Esophagus (tissue), 2 donors: ENCODE data around the gene PITRM1. TPM values are rescaled to one million over a fixed set of nuclear protein-coding genes. Genes with fewer than 3 reads are reported as not detected.

Experiments used
- H3K27ac ChIP-seq, 2 donors: one replicate each; pipeline ENCODE4 v1.5.1; 2013; ENCODE audit warnings: low read depth in 2 of 2, mild to moderate bottlenecking in 2 of 2, inconsistent platforms in 1 of 2, low read length in 1 of 2, moderate library complexity in 1 of 2
- H3K27me3 ChIP-seq, 2 donors: one replicate each; pipeline ENCODE4 v1.6.1; 2013; ENCODE audit warnings: low read length in 2 of 2, control low read depth in 1 of 2, mild to moderate bottlenecking in 1 of 2; ENCODE audit not compliant: insufficient read depth in 2 of 2, control insufficient read depth in 1 of 2
- H3K36me3 ChIP-seq, 2 donors: one replicate each; pipeline ENCODE4 v1.6.1; 2013; ENCODE audit warnings: low read length in 1 of 2; ENCODE audit not compliant: control insufficient read depth in 2 of 2, insufficient read depth in 2 of 2
- H3K4me1 ChIP-seq, 2 donors: one replicate each; pipeline ENCODE4 v1.6.1; 2013; ENCODE audit warnings: low read length in 1 of 2; ENCODE audit not compliant: control insufficient read depth in 2 of 2, insufficient read depth in 2 of 2
- H3K4me3 ChIP-seq, 2 donors: one replicate each; pipeline ENCODE4 v1.5.1; 2013; ENCODE audit warnings: low read length in 2 of 2, mild to moderate bottlenecking in 2 of 2, low read depth in 1 of 2, moderate library complexity in 1 of 2
- H3K9me3 ChIP-seq, 2 donors: one replicate each; pipeline ENCODE4 v1.6.1; 2013; ENCODE audit warnings: mild to moderate bottlenecking in 2 of 2, low read depth in 1 of 2, low read length in 1 of 2, moderate library complexity in 1 of 2; ENCODE audit not compliant: control insufficient read depth in 2 of 2, insufficient read depth in 1 of 2
- WGBS, 2 donors: extraction: QIAGEN DNeasy Blood & Tissue Kit; methylation state at CpG; one replicate each; pipeline ENCODE4 v1.1.7; 2013; 5-methylcytosine and 5-hydroxymethylcytosine counted together
- polyA plus RNA-seq, 2 donors: library from polyadenylated mRNA; stranded (reverse); fragments of 200-250 nt; gene quantifications; one replicate each; pipeline ENCODE4 v1.2.3, GENCODE V29; 2013
- donor health status: healthy with polysubstance abuse.
- donor health status: Bipolar disorder and iron deficiency.

The PITRM1 gene
- polyA plus RNA-seq, 2 donors, result 41.8 to 53.0 TPM

- Histone ChIP-seq H3K27ac (no peak overlapping the region), H3K9me3 (no peaks in the 10 kb centered on the region), H3K36me3 (no peaks in the 10 kb centered on the region), H3K4me3 (no peak overlapping the region), H3K4me1 (peaks cover 0 to 4% of the 10 kb centered on the region in 2 donors), H3K27me3 (no peaks in the 10 kb centered on the region)
- WGBS, 2 donors, result 72 to 84% methylated on average over 8 of the region's 8 CpGs
Measured at GRCh38 chr10:3201796-3202195, 29.2 kb upstream of the PITRM1 start.

- no peaks in the 10 kb centered on the region for H3K9me3 ChIP-seq
- H3K36me3 ChIP-seq, result no peaks in the 10 kb centered on the region
- WGBS, 2 donors, result 69 to 78% methylated on average over 9 of the region's 9 CpGs
- no peaks in the 10 kb centered on the region for H3K27me3 ChIP-seq
- H3K4me3 ChIP-seq, result no peak overlapping the region
- H3K4me1 ChIP-seq, result peaks cover 0 to 4% of the 10 kb centered on the region in 2 donors
- no peak overlapping the region for H3K27ac ChIP-seq
Measured at GRCh38 chr10:3199488-3199887, 26.9 kb upstream of the PITRM1 start.

DNA sequence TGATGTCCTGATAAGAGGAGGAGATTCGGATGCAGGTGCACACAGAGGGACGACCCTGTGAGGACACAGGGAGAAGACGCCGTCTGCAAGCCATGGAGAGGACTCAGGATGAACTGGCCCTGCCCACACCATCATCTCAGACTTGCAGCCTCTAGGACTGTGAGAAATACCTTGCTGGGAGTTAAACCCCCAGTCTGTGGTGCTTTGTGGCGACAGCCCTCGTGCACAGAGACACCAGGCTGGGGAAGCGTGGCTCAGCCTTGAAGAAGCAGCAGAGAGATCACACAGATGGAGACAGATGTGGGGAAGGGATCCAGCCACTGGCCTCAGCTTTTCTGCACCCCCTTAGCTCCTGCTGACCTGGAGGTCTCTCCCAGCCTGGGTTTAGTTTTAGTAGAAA, 26.3 kb upstream of the PITRM1 start:
- Histone ChIP-seq H3K27ac (no peak overlapping the region), H3K36me3 (no peaks in the 10 kb centered on the region), H3K27me3 (no peaks in the 10 kb centered on the region), H3K4me1 (peaks cover 0 to 4% of the 10 kb centered on the region in 2 donors), H3K9me3 (no peaks in the 10 kb centered on the region), H3K4me3 (no peak overlapping the region)
- WGBS, 2 donors, result 82 to 86% methylated on average over 7 of the region's 7 CpGs

GRCh38 chr10:3197348-3198003, 24.9 kb upstream of the PITRM1 start:
- no peaks in the 10 kb centered on the region for H3K9me3 ChIP-seq
- no peaks in the 10 kb centered on the region for H3K27me3 ChIP-seq
- peak overlapping the region in 1 of 2 donors; percentile 8 for H3K27ac ChIP-seq
- 9% methylated on average over 27 of the region's 27 CpGs for WGBS, 2 donors
- H3K4me1 ChIP-seq, result peaks cover 0 to 6% of the 10 kb centered on the region in 2 donors
- no peaks in the 10 kb centered on the region for H3K36me3 ChIP-seq
- peak overlapping the region in 1 of 2 donors; percentile 13 for H3K4me3 ChIP-seq

DNA sequence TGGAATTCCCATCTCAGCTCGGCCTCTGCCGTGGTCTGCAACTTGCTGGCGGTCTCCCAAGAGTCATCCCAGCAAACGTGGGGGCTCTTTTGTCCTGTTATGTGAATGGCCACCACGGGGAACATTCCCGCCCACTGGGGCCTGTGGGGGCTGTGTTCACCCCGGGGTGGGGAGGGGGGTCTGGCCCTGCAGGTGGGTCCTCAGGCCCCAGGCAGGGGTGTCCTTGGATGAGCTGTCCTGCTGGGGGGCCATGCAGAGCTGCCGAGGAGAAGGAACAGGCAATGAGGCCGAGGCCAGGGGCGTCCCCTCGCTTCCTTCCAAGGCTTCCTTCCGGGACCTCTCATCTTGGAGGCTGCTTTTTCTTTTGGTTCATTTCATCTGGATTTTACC, 24.4 kb upstream of the PITRM1 start:
- Histone ChIP-seq H3K4me3 (no peak overlapping the region), H3K4me1 (peaks cover 0 to 6% of the 10 kb centered on the region in 2 donors), H3K27me3 (no peaks in the 10 kb centered on the region), H3K27ac (no peak overlapping the region), H3K9me3 (no peaks in the 10 kb centered on the region), H3K36me3 (no peaks in the 10 kb centered on the region)
- WGBS, 2 donors, result 52 to 53% methylated on average over 12 of the region's 12 CpGs

DNA sequence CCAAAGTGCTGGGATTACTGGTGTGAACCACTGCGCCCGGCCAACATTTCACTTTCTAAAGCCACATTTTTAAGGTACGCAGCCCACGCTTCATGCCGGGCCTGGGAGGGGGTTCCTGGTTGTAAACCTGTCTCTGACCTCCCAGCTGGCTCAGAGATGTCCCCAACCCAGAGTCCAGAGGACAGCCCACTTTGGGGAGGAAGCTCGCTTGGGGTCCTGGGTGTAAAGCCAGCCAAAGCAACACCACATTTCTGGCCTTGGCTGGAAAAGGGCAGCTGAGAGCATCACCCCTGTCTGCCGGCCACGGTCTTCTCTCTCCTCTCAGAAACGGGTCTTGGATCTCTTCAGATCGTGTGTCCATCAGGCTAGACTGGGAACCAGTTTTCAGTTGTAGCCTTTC, 23.9 kb upstream of the PITRM1 start:
- H3K27me3 ChIP-seq, result no peaks in the 10 kb centered on the region
- no peak overlapping the region for H3K27ac ChIP-seq
- 87 to 91% methylated on average over 10 of the region's 10 CpGs for WGBS, 2 donors
- H3K4me1 ChIP-seq, result peaks cover 0 to 6% of the 10 kb centered on the region in 2 donors
- H3K9me3 ChIP-seq, result no peaks in the 10 kb centered on the region
- no peak overlapping the region for H3K4me3 ChIP-seq
- no peaks in the 10 kb centered on the region for H3K36me3 ChIP-seq

DNA sequence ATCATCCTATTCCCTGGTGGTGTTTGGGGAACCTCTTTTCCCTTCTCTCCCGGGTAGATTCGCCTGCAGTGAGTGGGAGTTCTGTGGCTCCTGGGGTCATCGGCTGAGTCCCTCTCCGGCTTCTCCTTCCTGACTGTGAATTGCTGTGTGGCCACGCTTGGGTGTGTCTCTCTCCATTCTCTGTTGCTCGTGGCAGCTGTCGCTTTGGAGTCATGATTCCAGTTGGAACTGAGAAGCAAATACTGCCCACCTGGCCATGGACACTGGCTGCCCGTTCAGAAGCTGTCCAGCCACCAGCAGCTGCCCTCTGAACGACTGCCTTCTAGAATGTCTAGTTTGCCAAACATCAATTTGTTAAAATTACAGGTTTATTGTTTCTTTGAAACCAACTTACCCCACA, 23.1 kb upstream of the PITRM1 start:
- no peak overlapping the region for H3K27ac ChIP-seq

DNA sequence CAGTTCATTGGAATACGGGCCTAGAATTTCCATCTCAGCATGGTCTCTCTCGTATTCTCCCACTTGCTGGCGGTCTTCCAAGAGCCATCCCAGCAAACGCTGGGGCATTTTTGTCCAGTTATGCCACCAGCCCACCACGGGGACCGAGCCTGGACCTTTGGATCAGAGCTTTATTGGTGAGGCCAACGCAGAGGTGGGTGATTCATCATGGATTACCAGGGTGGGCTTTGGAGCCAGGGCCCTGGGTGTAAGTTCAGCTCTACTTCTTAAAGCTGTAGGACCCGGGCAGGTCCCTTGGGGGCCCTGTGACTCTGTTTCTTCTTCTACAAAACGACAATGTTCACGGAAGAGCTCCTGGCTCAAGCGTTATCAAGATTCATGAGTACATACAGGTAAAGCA, 22.7 kb upstream of the PITRM1 start:
- Histone ChIP-seq H3K36me3 (no peaks in the 10 kb centered on the region), H3K4me1 (peaks cover 0 to 6% of the 10 kb centered on the region in 2 donors), H3K27ac (no peak overlapping the region), H3K4me3 (no peak overlapping the region), H3K9me3 (peaks cover 0 to 2% of the 10 kb centered on the region in 2 donors), H3K27me3 (no peaks in the 10 kb centered on the region)
- 85 to 88% methylated on average over 11 of the region's 11 CpGs for WGBS, 2 donors

More for the DNA sequence above, 23.1 kb upstream of the PITRM1 start:
- no peak overlapping the region for H3K4me3 ChIP-seq
- peaks cover 0 to 2% of the 10 kb centered on the region in 2 donors for H3K9me3 ChIP-seq
- H3K4me1 ChIP-seq, result peaks cover 0 to 6% of the 10 kb centered on the region in 2 donors
- WGBS, 2 donors, result 82 to 89% methylated on average over 9 of the region's 9 CpGs
- H3K27me3 ChIP-seq, result no peaks in the 10 kb centered on the region
- no peaks in the 10 kb centered on the region for H3K36me3 ChIP-seq

DNA sequence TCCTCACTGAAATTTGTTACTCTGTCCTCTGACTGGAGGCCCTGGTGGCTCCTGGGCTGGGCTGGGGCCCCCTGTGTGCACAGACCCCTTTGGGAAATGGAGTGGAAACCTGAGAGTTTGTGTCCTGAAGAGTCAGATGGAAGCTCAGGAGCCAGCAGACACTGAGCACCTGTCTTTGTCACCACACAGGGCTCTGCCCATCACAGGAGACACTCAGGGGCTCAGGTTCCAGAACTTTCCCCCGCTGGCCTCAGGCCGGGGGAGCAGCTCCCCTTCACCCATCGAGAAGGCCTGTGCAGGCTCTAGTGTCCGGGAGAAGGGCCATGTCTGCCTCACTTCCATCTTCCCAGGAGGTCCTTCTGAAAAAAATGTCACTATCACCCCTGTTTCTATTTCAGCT, 22.3 kb upstream of the PITRM1 start:
- Histone ChIP-seq H3K36me3 (no peaks in the 10 kb centered on the region), H3K4me1 (peaks cover 0 to 6% of the 10 kb centered on the region in 2 donors), H3K4me3 (no peak overlapping the region), H3K9me3 (peaks cover 0 to 2% of the 10 kb centered on the region in 2 donors), H3K27ac (no peak overlapping the region), H3K27me3 (no peaks in the 10 kb centered on the region)
- WGBS, 2 donors, result 90 to 97% methylated on average over 4 of the region's 4 CpGs

GRCh38 chr10:3193751-3194150, 21.2 kb upstream of the PITRM1 start:
- WGBS, 2 donors, result 91 to 96% methylated on average over 6 of the region's 6 CpGs
- Histone ChIP-seq H3K9me3 (peaks cover 0 to 2% of the 10 kb centered on the region in 2 donors), H3K36me3 (no peaks in the 10 kb centered on the region), H3K4me1 (peaks cover 0 to 6% of the 10 kb centered on the region in 2 donors), H3K4me3 (no peak overlapping the region), H3K27me3 (no peaks in the 10 kb centered on the region), H3K27ac (no peak overlapping the region)
